GM21526 (cell line): ENCODE data around the gene ORMDL2.
A peak's percentile ranks its signal among the peaks of the same experiment; 100 is the strongest.

Experiments
- ATAC-seq: cut with Tn5 transposase; IDR thresholded peaks from one replicate; pipeline ENCODE4 v1.9.1; 2021; ENCODE audit warnings: moderate library complexity; ENCODE audit not compliant: unreplicated experiment, low FRiP score

Gene ORMDL2, protein sequence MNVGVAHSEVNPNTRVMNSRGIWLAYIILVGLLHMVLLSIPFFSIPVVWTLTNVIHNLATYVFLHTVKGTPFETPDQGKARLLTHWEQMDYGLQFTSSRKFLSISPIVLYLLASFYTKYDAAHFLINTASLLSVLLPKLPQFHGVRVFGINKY

GRCh38 chr12:55817345-55818139 is at the start of gene ORMDL2, which contains the start of gene SARNP:
Gene ORMDL2, plus strand, starts transcription at chr12:55818041. Its CDS starts 959 bp downstream, at chr12:55819000.
Gene SARNP, minus strand, starts transcription at chr12:55817724. Its CDS starts 23 bp downstream, at chr12:55817701.
- peak; percentile 94 for ATAC-seq

DNA sequence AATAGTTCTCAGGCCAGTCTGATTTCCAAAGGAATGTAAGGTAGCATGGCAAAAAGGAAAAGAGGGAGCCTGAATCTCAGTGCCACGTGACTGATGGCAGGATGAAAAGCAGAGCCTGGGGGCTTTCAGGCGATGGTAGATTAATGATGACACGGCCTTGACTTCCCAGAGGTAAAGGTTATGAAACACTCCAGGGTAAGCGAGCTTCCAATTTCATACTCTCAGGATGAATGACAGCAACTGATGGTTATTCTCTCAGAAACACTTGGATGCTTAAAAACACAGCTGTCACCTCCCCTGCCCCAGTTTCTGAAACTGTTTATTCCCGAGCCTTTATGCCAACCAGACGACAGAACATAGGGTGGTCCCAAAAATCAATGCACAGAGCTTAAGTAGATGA is 46.1 kb upstream of the ORMDL2 start:
- ATAC-seq: no peak

DNA sequence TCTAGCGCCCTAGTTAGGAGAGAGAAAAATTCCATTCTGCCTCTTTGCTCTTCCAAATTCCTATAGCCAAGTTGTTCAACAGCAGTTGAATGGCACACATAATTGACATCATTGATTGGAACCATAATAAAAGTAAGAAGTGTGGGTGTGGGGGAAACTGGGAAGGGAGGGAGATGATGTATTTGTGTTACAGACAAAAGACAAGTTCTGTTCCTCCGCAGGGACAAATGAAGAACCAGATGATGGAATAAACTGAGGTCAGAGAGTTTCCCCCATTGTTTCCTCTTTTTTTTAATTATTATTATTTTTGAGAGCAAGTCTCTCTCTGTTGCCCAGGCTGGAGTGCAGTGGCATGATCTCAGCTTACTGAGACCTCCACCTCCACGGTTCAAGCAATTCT is 40.0 kb upstream of the ORMDL2 start:
- no peak for ATAC-seq

DNA sequence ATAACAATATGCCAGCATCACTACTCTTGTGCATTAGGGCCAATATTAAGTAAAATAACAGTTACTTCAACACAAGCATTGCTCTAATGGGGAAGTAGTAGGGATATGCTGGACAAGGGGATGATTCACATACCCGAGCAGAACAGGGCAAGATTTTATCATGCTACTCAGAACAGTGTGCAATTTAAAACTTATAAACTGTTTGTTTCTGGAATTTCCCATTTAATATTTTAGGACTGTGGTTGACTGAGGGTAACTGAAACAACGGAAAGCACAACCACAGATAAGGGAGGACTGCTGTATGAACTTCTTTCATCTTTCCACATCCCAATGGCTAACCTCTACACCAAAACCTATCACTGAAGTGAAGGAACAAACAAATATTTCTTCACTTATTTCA is 37.2 kb upstream of the ORMDL2 start:
- ATAC-seq: no peak

- no peak for ATAC-seq
Measured at GRCh38 chr12:55788546-55788945, 29.3 kb upstream of the ORMDL2 start.

DNA sequence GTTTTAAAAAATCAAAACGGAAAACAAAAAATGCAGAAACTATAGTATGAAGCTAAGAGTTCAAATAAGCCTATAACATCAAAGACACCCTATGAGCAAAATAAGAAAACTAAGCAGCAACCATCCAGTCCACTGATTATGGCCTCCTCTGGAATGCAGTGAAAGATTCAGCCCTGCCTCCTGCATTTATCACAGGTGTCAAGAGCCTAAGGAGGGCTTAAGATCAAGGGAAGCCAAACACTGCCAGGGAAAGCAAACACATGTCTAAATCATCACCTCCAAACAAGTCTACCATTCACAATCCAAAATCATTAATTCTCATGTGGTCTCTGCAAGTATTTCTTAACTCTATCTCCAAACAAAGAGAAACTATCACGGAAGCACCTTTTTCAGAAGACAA is 28.7 kb upstream of the ORMDL2 start:
- no peak for ATAC-seq

GRCh38 chr12:55789893-55790292 is 27.9 kb upstream of the ORMDL2 start:
- ATAC-seq: no peak

DNA sequence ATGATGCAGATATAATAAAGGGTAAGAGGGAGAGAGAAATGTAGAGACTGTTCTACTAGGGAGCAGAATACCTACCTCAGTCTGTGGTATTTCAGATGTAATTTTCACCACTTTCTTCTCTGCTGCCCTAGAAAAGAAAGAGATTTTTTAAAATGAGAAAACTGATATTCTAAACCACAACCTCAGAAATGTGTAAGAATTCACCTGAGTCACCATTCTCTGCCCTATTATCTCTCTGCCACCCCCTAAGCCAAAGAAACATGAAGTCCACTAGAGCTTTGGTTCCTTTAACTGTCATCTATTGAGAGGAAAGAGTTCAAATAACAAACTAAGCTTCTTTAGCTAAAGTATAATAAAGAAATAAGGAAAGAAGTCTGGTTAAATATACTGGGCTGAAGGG is 21.9 kb upstream of the ORMDL2 start:
- no peak for ATAC-seq

DNA sequence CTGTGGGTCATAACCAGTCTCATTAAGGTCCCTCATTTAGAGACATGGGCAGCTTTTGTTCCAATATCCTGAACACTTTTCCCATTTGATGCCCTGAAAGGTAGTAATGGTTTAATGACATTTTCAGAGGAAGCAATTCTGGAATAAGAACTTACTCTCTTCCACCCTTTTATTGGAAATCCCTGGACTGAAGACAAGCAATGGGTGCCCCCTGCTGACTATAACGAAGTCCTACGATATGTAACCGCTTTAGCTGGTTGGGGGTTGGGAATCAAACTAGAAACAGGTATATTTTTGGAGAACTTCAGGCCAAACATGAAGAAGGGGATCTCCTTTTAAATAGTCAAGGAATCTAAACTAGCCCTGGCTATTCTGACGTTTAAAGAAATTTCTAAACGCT is 20.8 kb upstream of the ORMDL2 start:
- ATAC-seq: no peak

DNA sequence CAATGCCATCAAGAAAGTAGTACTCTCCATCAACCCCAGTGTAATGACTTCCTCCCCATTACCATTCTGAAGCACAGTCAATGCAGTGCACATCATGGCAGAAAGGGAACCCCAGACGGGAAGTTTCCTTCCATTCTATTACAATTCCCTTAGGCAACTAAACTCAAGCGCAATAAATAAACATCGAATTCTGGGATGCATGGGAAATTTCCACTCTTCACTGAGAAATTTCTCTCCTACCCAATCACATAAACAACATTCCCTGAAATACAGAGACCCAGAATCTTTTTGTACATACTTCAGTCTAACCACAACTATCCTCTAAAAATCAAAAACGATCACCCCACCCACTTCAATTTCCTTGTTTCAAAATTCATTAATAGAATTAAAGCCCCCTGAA is 20.3 kb upstream of the ORMDL2 start:
- no peak for ATAC-seq

GRCh38 chr12:55806982-55807381 is 10.9 kb upstream of the ORMDL2 start:
- no peak for ATAC-seq

DNA sequence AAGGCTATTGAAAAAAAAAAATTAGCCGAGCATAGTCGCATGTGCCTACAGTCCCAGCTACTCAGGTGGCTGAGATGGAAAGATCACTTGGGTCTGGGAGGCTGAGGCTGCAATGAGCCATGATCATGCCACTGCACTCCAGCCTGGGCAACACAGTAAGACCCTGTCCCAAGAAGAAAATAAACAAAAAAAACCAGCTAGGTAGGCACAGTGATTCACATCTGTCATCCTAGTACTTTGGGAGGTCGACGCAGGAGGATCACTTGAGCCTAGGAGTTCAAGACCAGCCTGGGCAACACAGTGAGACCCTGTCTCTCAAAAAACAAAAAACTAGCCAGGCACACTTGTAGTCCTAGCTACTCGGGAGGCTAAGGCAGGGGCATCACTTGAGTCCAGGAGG is 8.6 kb upstream of the ORMDL2 start:
- no peak for ATAC-seq

- ATAC-seq: no peak
Measured at GRCh38 chr12:55812088-55812487, 5.8 kb upstream of the ORMDL2 start.

- no peak for ATAC-seq
Measured at GRCh38 chr12:55814257-55814656, 3.6 kb upstream of the ORMDL2 start.

DNA sequence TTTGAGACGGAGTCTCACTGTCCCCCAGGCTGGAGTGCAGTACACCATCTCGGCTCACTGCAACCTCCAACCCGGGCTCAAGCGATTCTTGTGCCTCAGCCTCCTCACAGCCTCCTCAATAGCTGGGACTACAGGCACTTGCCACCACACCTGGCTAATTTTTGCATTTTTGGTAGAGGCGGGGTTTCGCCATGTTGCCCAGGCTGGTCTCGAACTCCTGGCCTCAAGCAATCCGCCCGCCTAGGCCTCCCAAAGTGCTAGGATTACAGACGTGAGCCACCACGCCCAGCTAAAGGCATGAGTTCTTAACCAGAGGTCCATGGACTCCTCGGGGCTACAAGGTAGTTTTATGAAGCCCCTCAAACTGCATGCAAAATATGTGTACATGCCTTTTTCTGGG is 2.4 kb upstream of the ORMDL2 start:
- ATAC-seq: no peak

- ATAC-seq: no peak
Measured at GRCh38 chr12:55816881-55817344, 928 bp upstream of the ORMDL2 start.

GRCh38 chr12:55818140-55818728 is 393 bp downstream of the ORMDL2 start:
- ATAC-seq: peak; percentile 31

DNA sequence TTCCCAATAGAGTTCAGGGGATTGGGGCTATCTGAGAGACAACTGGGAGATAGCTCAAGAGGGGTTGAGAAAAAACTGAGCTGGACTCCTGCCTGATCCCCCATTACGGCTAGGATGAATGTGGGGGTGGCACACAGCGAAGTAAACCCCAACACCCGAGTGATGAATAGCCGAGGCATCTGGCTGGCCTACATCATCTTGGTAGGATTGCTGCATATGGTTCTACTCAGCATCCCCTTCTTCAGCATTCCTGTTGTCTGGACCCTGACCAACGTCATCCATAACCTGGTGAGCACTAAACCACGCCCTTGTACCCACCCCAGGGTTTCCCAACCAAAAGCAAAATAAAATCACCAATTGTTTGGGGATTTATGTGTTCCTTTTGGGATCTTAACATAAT is 1.0 kb downstream of the ORMDL2 start:
- ATAC-seq: no peak

- no peak for ATAC-seq
Measured at GRCh38 chr12:55820679-55821078, 2.8 kb downstream of the ORMDL2 start.

DNA sequence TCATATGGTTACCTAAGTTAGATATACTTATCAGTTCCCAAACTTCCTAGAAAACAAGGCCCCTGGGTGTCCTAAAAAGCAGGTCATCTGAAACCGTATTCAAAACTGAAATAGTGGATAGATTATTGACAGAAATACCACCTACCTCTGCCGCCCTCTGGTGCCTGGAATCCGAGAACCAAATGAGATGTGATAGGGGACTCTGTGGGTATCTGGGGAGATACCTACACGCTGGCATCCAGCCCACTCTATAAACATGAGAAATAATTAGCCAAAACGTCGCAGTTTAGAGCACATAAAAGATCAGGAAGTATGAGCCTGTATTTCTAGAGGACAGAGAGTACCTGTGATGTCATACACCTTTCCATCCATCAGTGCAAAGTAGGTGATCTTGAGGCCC is 4.4 kb downstream of the ORMDL2 start:
- no peak for ATAC-seq

- no peak for ATAC-seq
Measured at GRCh38 chr12:55823419-55823818, 5.6 kb downstream of the ORMDL2 start.

- ATAC-seq: no peak
Measured at GRCh38 chr12:55824726-55825125, 6.9 kb downstream of the ORMDL2 start.
